MCF 10A (cell line): ENCODE results near the gene NTM. TPM values are rescaled to one million over a fixed set of nuclear protein-coding genes. Genes with fewer than 3 reads are reported as not detected.
"Not testable (repeated sequence)": the region's sequence is repeated elsewhere in the genome, so short reads cannot be mapped to it uniquely, and the experiment has no call there.

Experiments used
- BruUV-seq: library from RNA; stranded (reverse); fragments of 400-500 nt; replicated peaks from 2 replicates; lab custom pipeline; 2021; lab: Mats Ljungman, UMichigan
- CTCF ChIA-PET: fragments of 300-600 bp; sonication (Branson Sonifier 250); formaldehyde crosslinking; extraction: SDS; loops from one replicate; lab custom pipeline; 2021; ENCODE audit warnings: antibody characterized with exemption, inconsistent platforms; lab: Yijun Ruan, JAX
- POLR2A ChIA-PET: fragments of 300-600, 350-650 bp; sonication (Branson Sonifier 250); formaldehyde crosslinking; extraction: SDS; loops from one replicate; lab custom pipeline; 2020; ENCODE audit warnings: antibody characterized with exemption, inconsistent platforms; lab: Yijun Ruan, JAX
- DNase-seq: peaks from one replicate; pipeline ENCODE4 v3.0.0-alpha.2; 2018; ENCODE audit not compliant: unreplicated experiment
- H3K27ac Mint-ChIP-seq: one replicate; pipeline ENCODE4 v1.8.0; 2022; ENCODE audit warnings: mild to moderate bottlenecking, low read depth, mixed read lengths; ENCODE audit not compliant: unreplicated experiment
- H3K27me3 Mint-ChIP-seq: one replicate; pipeline ENCODE4 v1.8.0; 2022; ENCODE audit warnings: mixed read lengths; ENCODE audit not compliant: insufficient read depth, unreplicated experiment
- H3K36me3 Mint-ChIP-seq: one replicate; pipeline ENCODE4 v1.8.0; 2022; ENCODE audit warnings: mild to moderate bottlenecking, moderate library complexity, mixed read lengths; ENCODE audit not compliant: insufficient read depth, unreplicated experiment
- H3K4me1 Mint-ChIP-seq: one replicate; pipeline ENCODE4 v1.8.0; 2022; ENCODE audit warnings: mixed read lengths; ENCODE audit not compliant: insufficient read depth, unreplicated experiment
- H3K4me3 Mint-ChIP-seq: one replicate; pipeline ENCODE4 v1.8.0; 2022; ENCODE audit warnings: mild to moderate bottlenecking, moderate library complexity, mixed read lengths; ENCODE audit not compliant: unreplicated experiment
- H3K9me3 Mint-ChIP-seq: one replicate; pipeline ENCODE4 v1.8.0; 2022; ENCODE audit warnings: mixed read lengths; ENCODE audit not compliant: unreplicated experiment
- intact Hi-C: fragments of 100-400 bp; cut with micrococcal nuclease; formaldehyde crosslinking; loops from 2 replicates; pipeline ENCODE4 v1.14.1; 2022
- total RNA-seq: library from RNA; stranded (reverse); gene quantifications from 2 replicates; pipeline ENCODE4 v1.2.3, GENCODE V29; 2022
- TF ChIP-seq, protein P1 (sequence below): fragments of 200-600 bp; IDR thresholded peaks from one replicate; pipeline ENCODE4 v1.8.0; 2022; ENCODE audit warnings: antibody characterized with exemption, mild to moderate bottlenecking; ENCODE audit not compliant: unreplicated experiment

The NTM gene
- total RNA-seq, 1 experiment from 2014 or later, result not detected

DNA sequence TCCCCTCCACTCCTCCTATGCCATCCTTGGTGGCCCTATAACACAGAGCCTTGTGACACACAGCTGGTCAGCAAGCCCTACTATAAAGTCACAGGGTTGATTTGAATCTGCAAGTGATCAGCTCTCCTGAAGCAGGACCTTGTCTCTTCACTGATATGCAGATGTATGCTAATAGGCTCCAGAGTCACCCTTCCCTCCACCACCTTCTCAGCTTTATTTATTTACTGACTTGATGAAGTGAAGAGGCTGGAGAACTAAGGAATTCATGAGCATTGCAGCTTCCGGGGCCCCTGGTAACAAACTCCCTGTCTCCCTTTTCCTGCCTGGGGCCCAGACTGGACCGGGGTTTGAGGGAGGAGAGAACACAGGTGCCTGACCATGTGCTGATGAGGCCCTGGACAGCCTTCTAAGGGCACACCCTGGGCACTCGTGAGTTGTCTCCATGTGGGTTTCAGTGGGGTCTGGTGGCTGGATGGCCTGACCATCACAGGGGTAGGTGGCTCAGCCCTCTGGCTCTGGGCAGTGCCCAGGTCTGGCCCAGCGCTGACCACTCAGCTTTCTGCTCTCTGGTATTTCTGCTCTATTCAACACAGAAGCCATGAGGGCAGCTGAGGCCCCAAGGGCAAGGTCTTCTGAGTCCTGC lies 307.5 kb downstream of the NTM start:
- intact Hi-C loops, result no loop called here
- ChIA-PET CTCF (interaction anchor here (0.8 to 2.8 kb wide), 4 partner anchors 16 to 701 kb away, joined by 3 to 15 read pairs (median 4); no protein-coding TSS in a partner anchor), POLR2A (no interaction called here)
- no peaks in the 10 kb centered on the region for H3K36me3 Mint-ChIP-seq
- H3K27me3 Mint-ChIP-seq, result no peaks in the 10 kb centered on the region
- no TSS peak for BruUV-seq
- H3K9me3 Mint-ChIP-seq, result peaks cover 9% of the 10 kb centered on the region
- no peak overlapping the region for H3K27ac Mint-ChIP-seq
- H3K4me3 Mint-ChIP-seq, result no peak overlapping the region
- no peak for DNase-seq
- H3K4me1 Mint-ChIP-seq, result no peaks in the 10 kb centered on the region
- TF ChIP-seq, protein P1, sequence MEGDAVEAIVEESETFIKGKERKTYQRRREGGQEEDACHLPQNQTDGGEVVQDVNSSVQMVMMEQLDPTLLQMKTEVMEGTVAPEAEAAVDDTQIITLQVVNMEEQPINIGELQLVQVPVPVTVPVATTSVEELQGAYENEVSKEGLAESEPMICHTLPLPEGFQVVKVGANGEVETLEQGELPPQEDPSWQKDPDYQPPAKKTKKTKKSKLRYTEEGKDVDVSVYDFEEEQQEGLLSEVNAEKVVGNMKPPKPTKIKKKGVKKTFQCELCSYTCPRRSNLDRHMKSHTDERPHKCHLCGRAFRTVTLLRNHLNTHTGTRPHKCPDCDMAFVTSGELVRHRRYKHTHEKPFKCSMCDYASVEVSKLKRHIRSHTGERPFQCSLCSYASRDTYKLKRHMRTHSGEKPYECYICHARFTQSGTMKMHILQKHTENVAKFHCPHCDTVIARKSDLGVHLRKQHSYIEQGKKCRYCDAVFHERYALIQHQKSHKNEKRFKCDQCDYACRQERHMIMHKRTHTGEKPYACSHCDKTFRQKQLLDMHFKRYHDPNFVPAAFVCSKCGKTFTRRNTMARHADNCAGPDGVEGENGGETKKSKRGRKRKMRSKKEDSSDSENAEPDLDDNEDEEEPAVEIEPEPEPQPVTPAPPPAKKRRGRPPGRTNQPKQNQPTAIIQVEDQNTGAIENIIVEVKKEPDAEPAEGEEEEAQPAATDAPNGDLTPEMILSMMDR, result no peak

DNA sequence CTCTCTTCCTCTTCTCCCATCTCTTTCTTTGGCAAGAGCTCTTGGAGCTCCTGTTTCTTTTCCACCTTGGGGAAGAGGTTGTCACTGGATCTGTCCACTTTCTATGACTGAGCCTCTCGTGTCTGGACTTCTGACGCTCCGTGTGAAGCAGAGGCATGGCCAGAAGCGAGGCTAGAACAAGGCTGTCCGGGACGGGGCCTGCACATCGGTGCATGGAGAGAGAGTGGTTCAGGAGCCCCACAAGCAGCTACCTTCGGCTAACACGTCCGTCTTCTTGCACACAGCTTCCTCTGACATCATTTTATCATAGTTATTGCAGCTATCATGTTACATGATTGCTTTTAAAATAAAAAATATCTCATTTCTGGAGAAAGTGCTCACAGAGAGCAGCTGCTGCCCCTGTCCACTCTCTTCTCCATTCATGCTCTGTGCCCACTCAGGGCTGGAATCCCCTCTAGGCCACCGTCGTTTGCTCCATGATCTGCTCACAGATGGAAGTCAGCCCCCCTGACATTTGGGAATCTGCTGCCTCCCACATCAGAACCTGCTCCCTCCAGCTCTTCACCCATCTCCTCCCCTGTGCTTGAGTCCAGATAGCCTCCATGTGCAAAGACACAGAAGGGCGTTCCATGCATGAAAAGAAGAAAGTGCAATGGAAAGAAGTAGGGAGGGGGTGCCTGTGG lies 308.4 kb downstream of the NTM start:
- Mint-ChIP-seq H3K4me3 (no peak overlapping the region), H3K9me3 (peaks cover 9% of the 10 kb centered on the region), H3K27me3 (no peaks in the 10 kb centered on the region), H3K36me3 (no peaks in the 10 kb centered on the region), H3K4me1 (no peaks in the 10 kb centered on the region), H3K27ac (no peak overlapping the region)
- TF ChIP-seq, protein P1, result no peak
- DNase-seq, result no peak
- CTCF ChIA-PET, result interaction anchor here (1.7 to 2.8 kb wide), 2 partner anchors 15 to 614 kb away, joined by 5 to 15 read pairs; no protein-coding TSS in a partner anchor
- no TSS peak for BruUV-seq
- POLR2A ChIA-PET, result no interaction called here
- intact Hi-C loops, result no loop called here

DNA sequence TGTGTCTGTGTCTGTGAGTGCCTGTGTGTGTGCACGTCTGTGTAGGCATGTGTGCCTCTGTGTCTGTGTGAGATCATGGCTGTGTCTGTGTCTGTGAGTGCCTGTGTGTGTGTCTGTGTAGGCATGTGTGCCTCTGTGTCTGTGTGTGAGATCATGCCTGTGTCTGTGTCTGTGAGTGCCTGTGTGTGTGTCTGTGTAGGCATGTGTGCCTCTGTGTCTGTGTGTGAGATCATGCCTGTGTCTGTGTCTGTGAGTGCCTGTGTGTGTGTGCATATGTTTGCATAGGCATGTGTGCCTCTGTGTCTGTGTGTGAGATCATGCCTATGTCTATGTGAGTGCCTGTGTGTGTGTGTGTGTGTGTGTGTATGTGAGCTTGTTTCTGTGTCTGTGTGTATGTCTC lies 310.0 kb downstream of the NTM start:
- CTCF ChIA-PET, H3K36me3 Mint-ChIP-seq, H3K27ac Mint-ChIP-seq, H3K27me3 Mint-ChIP-seq, intact Hi-C loops, DNase-seq, POLR2A ChIA-PET, H3K4me3 Mint-ChIP-seq, BruUV-seq, H3K9me3 Mint-ChIP-seq, H3K4me1 Mint-ChIP-seq: not testable (repeated sequence)

DNA sequence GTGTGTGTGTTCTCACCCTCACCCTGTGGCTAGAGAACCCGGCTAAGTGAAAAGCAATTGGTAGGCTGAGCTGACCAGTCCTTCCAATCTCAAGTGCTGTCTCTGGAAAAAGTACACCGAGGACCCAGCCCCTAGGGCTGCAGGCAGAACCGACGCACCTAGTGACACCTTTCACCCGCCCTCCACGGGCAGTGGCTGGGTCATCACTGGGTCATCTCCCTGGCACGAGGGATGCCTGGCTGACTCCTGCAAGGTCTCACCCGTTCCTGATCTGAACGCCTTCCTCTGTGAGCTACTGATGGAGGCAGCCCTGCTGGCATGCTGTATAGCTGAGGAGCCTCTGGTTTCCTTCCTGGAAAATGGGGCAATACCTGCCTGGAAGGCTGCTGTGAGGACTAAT lies 311.5 kb downstream of the NTM start:
- CTCF ChIA-PET, result interaction anchor here (5.3 kb wide), 1 partner anchor 8 kb away, joined by 26 read pairs; no protein-coding TSS in a partner anchor
- no peaks in the 10 kb centered on the region for H3K27me3 Mint-ChIP-seq
- peaks cover 9% of the 10 kb centered on the region for H3K9me3 Mint-ChIP-seq
- H3K4me1 Mint-ChIP-seq, result no peaks in the 10 kb centered on the region
- H3K27ac Mint-ChIP-seq, result no peak overlapping the region
- TF ChIP-seq, protein P1, result no peak
- no peak overlapping the region for H3K4me3 Mint-ChIP-seq
- no TSS peak for BruUV-seq
- no peak for DNase-seq
- POLR2A ChIA-PET, result no interaction called here
- intact Hi-C loops, result no loop called here
- H3K36me3 Mint-ChIP-seq, result no peaks in the 10 kb centered on the region
